NCI-H748 treated with DMSO at 0.1 percent for 48 hours (cell line): ENCODE data around the gene HMGCLL1.

Experiments used
- DNase-seq: peaks from one replicate; lab custom pipeline; 2025; lab: John Stamatoyannopoulos, UW

The HMGCLL1 gene

DNA sequence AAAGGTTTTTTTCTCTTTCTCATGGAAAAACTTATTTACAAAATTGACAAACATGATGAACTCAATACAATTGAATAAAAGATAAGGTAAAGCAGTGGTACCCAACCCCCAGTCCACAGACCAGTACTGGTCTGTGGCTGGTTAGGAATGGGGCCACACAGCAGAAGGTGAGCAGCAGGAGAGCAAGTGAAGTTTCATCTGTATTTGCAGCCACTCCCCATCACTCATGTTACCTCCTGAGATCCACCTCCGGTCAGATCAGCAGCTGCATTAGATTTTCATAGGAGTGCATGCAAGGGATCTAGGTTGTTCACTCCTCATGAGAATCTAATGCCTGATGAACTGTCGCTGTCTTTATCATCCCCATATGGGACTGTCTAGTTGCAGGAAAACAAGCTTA is 47.5 kb downstream of the HMGCLL1 start:
- DNase-seq = no peak

DNA sequence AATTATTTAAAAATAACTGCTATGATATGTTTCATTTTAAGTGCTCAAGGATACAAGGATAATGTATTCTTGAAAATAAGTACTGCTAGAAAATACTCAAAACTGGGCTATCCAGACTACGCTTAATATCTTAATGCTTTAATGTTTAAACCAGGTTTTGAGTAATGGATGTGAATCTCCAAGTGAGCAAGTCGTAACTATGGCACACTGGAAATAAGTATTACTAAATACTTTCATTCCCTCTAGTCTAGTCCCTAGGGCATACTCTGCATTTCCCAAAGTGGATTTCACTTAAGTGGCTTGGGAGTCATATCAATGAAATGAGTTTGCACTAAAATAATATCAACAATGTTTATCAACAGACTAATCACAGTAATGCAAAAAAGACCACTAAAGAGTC is 48.1 kb downstream of the HMGCLL1 start:
- no peak for DNase-seq

DNA sequence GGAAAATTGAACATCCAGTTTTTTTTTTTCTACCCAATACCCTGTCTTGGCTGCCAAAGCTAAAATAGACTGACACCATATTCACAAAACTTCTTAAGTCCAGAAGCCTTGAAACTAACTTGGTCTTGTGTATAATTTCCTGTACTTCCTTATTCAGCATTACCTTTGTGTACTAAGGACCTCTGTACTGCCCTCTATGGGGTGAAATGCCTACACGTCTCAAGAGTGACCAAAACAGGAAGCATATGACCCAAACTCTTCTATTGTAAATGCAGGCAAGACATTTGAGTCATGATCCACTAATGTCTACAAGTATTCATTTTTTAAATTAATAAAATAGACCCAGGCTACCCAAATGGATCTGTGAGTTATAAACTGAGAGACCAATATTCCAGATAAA is 50.4 kb downstream of the HMGCLL1 start:
- no peak for DNase-seq

DNA sequence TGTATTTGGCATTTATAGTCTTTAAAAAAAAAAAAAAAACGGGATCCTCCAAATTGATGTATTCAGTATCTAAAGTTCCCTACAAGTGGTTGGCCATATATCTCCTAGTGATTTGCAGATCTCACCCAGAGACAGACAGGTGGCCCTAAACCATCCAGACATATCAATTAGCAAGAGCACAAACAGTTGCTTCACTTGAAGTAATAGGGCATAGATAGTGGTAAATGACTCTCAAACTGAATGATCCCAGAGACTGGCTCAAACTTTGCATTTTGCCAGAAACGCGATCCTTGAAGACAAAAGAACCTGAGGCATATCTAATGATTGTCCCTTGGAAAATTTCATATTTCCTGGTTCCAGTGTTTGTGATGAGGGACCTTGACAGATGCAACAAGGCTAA is 54.6 kb downstream of the HMGCLL1 start:
- no peak for DNase-seq

DNA sequence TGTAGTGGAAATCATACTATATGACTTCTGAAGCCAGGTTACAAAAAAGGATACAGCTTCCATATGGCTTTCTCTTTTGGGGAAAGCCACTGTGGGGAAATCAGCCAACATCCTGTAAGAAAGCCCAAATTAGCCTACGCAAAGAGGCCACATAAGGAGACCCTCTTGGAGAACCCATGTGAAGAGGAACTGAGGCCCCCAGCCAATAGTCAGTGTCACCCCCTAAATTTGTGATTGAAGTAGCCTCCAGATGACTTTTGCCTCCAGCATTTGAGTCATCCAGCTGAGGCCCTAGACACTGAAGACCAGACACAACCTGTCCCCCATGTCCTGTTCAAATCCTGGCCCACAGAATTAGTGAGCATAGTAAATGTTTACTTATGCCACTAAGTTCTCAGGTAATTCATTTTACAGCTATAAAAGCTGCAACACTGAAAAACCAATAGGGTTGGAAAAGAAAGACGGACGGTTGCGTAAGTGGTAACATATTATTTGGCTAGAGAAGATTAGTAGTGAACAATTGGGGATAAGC is 60.4 kb downstream of the HMGCLL1 start:
- DNase-seq = no peak

DNA sequence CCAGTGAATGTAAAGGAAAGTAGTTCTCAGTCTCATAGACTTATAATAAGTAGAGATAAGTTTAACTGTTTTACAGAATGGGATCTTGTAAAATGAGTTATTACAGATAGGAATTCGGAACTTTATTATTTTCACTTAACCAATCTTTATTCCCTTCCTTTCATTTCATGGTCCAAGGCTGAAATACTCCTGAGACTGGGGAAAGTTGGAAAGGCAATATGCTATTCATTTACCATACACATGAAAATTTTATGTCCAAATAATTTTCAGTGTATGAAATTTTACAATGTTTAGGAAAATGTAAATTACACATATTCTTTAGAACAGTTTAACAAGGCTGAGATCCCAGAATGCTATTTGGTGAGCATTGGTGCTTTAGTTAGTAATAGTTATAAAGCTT is 62.3 kb downstream of the HMGCLL1 start:
- no peak for DNase-seq

DNA sequence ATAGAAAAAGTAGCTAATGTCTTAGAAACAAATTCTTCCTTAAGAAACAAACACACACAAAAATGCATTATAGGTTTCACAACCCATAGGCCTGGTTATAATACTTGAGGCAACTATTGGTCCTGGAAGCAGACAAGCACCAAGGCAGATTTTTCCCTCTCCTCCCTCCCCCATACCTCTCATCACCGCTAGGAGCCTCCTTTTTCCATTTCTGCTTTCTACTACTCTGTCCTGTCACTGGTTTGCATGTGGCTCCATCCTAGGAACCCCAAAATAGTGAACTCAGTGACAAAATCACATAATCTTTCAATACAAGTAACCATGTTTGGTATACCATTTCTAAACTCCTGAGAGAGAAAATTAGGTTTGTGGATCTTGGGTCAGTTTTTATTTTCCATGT is 66.1 kb downstream of the HMGCLL1 start:
- DNase-seq = no peak

DNA sequence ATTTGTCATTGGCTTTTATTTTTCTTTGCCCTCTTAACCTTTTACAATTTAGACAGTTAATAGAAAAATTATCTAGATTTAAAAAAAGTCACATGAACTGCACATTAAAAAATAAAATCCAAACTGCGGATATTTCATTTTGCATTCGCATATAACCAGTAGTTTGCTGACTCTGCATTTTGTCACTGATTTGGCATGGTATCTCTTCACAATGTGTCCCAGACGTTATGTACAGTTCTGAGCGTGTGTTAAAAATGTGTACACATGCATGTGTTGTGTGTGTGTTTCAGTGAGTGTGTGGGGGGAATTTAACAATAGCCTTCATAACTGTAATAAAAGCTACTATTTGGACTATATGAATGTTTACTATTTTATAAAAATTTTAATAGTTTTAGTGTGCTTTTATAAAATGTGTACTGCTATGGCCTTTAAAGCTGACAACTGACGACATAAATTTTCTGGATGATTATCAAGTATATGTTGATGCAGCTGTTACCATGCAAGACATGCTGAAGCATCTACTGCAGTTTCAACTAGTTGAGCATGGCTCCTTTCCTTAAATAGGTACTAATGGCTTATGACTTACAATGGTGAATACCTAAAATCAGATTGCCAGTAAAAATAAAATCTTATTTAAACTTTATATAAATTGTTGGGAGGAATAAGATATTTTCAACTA is 67.7 kb downstream of the HMGCLL1 start:
- no peak for DNase-seq

DNA sequence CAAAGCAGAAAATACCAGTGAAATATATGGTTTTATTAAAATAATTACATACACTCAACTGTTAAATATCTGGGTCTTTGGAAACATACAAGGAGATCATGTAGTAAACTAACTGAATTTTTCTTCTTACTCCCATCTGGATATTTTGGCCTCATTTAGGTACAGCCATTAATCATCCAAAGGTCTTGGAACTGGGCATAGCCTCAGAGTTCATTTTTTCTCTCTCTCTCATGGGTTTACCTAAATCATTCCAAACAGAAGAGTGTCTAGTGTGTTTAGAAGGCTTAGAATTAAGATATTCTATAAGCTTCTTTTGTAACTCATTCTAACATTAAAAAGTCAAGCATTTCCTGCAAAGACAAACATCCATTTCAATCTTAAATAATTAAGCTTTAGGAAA is 79.4 kb downstream of the HMGCLL1 start:
- DNase-seq = no peak

DNA sequence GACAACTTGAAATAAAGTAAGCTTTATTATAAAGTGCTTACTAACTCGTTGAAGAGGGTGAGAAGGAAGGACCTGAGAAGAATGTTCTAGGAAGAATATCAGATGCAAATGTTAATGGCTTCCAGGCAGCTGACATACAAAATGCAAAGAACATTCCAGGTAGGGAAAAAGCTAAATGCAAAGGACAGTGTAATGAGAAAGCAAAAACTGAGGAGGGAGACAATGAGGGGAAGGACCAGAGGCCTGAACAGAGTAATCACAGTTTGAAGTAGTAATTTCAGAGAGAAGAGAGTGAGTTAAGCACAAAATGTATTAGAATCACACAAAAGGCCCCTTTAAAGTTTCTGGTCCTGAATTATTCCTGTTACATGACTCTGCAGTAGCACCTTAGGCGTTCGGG is 81.3 kb downstream of the HMGCLL1 start:
- no peak for DNase-seq

DNA sequence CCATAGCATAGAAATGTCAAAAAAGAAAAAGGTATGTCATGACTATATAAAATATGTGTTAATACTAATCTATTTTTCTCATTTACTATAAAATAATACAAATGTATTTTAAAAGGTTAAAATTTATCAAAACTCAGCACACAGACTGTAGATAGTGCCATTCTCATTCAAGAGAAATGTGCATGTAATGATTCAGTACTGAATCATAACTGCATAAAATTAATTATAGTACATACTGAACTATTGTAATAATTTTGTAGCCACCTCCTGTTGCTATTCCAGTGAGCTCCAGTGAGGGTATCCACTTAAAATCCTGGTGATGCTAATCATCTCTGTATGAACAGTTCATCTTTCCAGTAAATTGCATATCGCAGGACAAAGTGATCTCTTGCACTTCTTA is 82.8 kb downstream of the HMGCLL1 start:
- DNase-seq = no peak

DNA sequence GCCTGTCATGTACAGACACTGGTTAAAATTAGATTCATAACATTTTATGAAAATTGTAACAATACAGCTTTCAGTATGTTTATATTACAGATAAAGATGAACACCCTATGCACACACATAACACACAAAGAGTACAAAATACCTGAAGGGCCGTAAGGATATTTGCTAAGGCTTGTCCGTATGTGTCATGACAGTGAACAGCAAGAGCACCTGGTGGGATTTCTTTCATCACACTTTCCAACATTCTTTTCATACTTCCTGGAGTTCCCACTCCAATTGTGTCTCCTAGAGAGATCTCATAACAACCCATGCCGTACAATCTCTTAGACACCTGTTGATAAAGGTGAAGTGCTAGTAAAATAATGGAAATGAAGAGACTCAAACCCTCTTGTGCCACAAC is 83.7 kb downstream of the HMGCLL1 start:
- DNase-seq = no peak

DNA sequence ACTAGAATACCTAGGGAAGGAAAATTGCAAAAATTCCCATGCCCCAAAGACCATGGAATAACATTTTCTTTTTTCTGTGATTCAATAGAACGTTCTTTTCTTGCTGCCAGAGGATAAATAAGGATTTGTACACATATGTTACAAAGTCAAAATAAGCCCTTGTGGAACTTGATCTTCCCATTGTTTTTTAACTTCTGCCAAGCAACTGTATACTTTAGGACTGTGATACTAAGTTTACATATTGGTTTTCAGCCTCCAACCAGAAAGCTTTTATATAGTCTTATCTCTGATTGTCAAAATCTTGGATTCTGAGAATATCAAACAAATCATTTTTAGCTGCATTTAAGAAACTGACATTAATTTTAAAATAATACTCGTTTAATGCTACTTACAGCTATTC is 84.6 kb downstream of the HMGCLL1 start:
- no peak for DNase-seq

DNA sequence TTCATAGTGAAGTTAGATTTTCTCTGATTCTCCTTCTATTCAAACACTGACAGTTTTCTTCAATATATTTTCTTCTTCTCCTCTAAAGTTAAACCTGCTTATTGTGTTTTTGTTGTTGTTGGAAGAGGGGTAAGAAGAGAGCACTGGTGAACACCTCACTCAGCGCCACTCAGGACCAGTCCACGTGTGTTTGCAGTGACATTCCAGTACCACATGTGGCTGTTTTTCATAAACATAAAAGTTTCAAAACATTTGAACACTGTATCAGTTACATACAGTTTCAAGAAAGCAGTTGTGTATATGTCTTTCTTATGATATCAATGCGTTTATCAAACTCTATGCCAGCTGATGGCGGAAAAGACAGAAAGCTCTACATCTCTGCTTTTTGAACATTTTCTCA is 86.7 kb downstream of the HMGCLL1 start:
- no peak for DNase-seq

DNA sequence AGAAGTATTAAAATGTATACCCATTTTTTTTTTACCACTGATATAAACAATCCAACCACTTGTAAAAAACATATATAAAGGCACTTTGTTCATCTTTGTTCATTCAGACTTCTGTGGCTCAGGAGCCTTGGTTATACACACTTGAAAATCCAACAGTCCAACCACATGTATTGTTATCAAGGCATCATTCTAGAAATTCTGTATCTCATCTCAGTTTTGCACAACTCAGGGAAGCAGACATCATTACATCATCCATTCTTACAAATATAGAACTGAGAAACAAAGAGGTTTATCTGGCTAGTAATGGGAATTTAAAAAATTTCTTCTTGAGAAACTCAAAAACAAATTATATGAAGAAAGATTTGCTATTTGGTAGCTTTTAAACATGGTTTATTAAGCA is 88.1 kb downstream of the HMGCLL1 start:
- no peak for DNase-seq

DNA sequence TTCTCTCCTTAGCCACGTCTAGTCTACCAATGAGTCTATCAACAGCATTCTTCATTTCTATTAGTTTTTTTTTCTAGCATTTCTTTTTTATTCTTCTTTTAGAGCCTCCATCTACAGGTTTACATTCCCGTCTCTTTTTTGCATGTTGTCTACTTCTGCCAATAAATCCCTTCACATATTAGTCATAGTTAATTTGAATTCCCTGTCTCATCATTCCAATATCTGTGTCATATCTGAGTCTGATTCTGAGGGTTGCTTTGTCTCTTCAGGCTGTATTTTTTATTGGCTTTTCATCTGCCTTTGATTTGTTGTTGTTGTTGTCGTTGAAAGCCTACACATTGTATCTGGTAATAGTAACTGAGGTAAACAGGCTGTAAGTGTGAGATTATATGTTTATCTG is 104.6 kb downstream of the HMGCLL1 start:
- DNase-seq = no peak

DNA sequence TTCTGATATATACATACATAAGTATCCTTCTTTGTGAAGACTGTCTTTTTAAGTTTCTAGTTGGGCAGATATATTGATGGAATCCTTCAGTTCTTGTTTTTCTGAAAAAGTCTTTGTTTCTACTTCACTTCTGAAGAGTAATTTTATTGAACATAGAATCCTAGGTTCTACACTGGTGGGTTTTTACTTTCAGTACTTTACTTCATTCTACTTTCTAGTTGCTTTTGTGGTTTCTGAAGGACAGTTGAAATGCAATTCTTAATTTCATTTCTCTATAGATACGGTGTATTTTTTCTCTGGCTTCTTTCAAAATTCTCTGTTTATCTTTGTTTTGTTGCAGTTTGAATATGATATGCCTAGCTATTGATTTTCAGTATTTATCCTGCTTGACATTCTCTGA is 105.3 kb downstream of the HMGCLL1 start:
- no peak for DNase-seq

DNA sequence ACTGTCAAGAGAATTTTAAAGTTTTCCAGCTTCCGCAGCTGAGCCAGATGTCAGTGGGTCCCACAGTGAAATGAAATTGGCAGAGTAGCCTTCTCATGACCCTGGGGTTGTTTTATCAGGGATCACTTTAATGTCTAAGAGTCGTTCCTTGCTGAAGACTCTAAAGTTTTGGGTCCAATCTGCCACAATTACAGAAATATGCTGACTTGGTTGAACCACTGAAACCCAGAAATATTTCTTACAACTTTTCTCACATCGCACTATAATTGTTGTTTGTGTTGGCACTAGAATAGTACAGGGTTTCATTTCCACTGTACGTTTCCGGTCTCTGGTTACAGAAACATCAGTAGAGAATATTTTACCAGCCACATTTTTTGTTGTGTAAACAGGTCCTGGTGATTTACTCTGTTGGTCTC is 109.0 kb downstream of the HMGCLL1 start:
- no peak for DNase-seq

DNA sequence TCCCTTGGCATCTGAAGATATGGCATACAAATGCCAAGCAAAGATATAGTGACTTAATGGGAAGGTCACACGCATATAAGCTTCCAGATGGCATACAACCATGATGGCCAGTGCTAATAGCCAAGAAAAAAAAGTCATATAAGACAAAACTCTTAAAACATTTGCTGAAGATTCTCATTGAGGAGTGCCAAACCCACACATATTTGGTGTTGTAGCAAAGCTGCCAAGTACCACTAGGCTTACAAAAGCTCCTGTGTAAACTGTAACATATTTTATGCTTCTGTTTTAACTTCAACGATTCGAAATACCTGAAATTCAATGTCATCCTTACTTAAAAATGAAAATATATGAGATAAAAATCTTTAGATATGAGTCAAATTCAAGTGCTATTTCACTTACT is 123.0 kb downstream of the HMGCLL1 start:
- no peak for DNase-seq

DNA sequence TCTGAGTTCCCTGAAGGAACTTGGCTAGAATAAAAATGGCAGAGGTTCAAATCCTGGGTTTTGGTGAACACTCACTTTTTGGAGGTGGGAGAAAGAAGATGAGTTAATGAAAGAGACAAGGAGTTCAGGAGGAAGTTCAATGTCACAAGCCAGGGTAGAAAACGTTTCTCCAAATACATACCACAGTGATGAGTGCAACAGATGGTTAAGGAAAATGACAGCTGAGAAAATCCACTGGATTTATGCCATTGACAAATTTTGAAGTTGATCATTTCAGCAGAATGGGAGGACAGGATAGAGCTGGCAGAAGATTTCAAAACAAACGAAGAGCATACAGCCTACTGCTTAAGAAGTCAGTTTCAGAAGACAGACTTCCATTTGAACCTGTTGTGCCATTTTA is 129.0 kb downstream of the HMGCLL1 start:
- DNase-seq = no peak

DNA sequence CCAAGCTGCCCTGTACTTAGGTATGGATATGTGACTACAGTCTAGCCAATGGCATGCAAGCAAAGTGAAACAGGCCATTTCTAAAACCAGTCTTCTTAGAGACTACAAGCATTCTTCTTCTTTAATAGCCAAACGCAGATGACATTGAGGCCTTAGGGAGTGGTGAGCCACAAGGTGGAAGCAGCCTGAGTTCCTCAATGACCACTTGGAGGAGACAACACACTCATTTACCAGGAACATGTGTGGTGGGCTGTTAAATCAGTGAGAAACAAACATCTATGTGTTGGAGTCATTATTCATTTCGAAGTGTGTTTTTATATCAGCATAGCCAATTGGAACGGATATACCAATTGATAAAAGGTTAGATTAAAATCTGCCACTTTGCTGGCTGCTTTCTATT is 129.8 kb downstream of the HMGCLL1 start:
- no peak for DNase-seq

DNA sequence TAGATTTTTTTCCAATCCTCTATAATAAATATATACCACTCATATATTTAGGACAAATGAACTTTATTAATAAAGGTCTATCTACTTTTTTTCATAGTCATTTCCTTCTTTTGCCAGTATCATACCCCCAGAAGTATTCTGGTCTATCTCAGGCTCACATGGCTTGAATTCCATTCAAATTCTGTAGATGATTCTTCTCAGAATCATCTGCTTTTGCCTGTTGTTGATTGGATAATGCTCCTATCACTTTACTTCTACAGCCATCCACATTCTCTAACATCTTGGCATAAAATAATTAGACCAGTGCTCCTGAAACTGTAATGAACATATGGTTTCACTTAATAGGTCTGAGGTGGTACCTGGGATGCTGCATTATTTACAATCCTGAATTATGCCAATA is 130.5 kb downstream of the HMGCLL1 start:
- DNase-seq = no peak

DNA sequence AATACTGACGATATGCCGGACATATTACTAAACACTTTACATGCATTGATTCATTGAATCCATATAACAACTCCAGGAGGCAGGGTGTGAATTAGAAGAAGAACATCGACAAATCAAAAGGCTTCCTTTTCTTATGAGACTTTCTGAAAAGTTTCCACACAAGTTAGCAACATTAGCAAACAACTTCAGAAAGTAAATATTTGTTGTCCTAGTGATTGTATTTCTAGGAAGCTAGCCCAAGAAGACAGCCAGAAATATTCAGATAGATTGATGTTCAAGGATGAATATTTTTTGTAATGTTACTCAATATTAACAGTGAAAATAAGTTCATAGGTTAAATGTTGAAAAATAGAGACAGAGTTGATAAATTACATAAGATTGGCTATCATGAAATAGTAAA is 131.1 kb downstream of the HMGCLL1 start:
- DNase-seq = no peak

DNA sequence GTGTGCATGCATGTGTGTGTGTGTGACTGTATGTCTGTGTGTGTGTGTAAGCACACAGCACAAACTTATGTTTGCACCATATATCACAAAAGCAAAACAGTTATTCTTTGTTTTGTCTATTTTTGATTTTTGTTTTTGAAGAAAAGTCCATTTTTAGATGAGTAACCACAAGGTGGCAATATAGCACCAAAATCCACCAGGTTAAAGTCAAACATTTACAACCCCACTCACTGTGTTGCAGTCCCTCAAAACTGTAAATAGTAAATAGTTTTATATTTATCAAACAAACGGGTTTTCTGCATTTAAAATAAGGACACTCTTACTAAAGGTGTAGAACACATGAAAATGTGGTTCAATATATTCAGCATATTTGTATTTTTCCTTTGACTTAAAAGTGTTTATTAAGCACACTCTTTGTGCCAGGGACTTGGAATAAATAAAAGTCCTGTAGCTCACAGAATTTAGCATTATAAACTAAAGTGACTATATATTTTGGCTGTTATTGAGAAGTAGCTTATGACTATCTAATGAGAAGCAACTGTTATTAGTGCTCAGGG is 133.3 kb downstream of the HMGCLL1 start:
- peak; percentile 15 for DNase-seq
